Measurements from ENCODE around the gene FOXRED1.

Gene FOXRED1

DNA sequence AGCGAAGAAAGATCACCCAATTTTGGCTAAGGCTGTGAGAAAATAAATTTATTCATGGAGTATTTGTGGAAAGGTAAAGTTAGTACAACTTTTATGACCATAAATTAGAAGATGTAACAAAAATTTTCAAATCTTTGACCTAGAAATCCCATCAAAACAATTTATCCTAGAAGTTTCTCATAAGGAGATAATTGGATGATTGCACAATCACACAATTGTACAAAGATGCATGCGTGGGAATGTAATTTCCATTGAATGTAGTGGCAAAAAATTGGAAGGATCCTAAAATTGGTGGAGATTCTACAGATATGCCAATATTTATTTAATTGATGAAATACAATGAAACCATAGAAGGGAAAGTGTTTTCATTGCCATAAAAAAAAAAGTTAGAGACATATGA lies 11.8 kb upstream of the FOXRED1 start:
- H3K27ac ChIP-seq: no peak overlapping the region
- TF ChIP-seq, protein P1, sequence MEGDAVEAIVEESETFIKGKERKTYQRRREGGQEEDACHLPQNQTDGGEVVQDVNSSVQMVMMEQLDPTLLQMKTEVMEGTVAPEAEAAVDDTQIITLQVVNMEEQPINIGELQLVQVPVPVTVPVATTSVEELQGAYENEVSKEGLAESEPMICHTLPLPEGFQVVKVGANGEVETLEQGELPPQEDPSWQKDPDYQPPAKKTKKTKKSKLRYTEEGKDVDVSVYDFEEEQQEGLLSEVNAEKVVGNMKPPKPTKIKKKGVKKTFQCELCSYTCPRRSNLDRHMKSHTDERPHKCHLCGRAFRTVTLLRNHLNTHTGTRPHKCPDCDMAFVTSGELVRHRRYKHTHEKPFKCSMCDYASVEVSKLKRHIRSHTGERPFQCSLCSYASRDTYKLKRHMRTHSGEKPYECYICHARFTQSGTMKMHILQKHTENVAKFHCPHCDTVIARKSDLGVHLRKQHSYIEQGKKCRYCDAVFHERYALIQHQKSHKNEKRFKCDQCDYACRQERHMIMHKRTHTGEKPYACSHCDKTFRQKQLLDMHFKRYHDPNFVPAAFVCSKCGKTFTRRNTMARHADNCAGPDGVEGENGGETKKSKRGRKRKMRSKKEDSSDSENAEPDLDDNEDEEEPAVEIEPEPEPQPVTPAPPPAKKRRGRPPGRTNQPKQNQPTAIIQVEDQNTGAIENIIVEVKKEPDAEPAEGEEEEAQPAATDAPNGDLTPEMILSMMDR (conservative IDR thresholded peaks at IDR 0.05): no peak
- TF ChIP-seq ZFX (IDR thresholded peaks at IDR 0.05): no peak

DNA sequence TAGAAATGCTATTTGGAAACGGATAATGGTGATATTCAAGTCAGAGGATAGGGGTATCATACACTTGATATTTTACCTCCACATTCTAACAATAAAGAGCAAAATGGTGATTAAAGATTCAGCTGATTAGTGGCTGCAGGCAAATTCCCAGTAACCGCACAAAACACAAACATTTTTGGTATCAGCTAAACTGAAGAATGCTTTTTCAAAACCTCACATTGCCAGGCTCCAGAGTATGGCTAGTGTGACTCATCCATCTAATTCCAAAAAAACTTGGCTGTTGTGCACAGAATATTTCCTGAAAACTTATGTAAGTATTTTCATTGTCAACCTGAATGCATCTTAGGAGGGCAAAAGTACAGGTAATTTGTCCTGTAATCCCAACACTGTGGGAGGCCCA lies 11.2 kb upstream of the FOXRED1 start:
- no peak overlapping the region for H3K27ac ChIP-seq
- TF ChIP-seq, protein P1 (conservative IDR thresholded peaks at IDR 0.05): no peak
- TF ChIP-seq ZFX (IDR thresholded peaks at IDR 0.05): no peak

DNA sequence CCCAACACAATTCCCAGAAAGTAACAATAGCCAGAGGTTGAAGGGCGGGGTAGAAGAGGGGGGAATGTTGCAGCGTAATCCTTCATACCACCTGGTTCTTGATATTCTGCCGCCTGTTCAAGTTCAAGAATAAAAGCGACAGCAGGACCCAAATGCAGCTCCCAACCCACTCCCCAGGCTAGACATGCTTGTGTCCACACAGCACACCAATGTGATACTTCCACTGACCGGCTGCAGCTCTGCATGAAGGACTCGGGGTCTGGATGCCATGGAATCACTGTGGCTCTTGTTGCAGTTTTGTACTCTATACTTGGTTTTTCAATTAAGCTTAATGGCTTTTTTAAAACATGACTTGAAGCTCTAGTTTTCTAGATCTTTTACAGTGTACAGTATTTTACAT lies 6.7 kb upstream of the FOXRED1 start:
- H3K27ac ChIP-seq: no peak overlapping the region
- TF ChIP-seq, protein P1 (conservative IDR thresholded peaks at IDR 0.05): no peak
- no peak for TF ChIP-seq ZFX (IDR thresholded peaks at IDR 0.05)

DNA sequence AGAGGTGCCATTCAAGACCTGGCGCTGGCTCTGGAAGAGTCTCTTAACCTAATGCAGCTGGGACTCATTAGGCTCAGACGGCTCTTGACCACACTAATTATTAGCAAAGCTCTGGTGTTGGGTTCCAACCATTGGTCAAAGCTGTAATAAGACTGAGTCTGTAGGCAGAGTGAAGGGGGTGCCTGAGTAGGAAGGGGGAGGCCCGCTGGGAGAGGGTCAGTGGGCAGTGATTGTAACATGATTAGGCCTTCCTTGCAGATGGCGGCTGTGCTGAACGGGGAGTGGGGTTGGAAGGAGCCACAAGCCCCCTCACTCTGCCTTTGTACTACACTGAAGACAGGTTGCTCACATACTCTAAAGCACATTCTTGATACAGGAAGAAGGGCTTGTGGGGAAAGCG lies 5.5 kb upstream of the FOXRED1 start:
- no peak for TF ChIP-seq ZFX (IDR thresholded peaks at IDR 0.05)
- TF ChIP-seq, protein P1 (conservative IDR thresholded peaks at IDR 0.05): no peak
- H3K27ac ChIP-seq: no peak overlapping the region

DNA sequence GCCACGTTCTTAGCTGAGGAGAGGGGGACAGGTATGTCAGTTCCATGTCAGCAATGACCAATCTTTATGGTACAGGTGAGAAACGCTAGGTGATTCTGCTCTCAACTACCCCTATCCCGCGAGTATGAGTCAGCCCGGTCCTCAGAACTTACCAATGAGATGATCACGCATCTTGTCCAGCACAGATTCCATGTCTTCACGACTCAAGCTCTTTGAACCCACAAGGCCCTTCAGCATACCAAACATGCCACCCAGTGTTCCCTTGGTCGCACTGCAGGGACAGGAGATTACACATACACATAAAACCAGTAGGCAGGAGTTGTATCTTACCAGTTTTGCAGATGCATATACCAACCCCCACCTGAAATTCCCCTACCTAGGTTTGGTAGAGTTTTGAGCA lies 3.1 kb upstream of the FOXRED1 start:
- no peak overlapping the region for H3K27ac ChIP-seq
- TF ChIP-seq, protein P1 (conservative IDR thresholded peaks at IDR 0.05): no peak
- no peak for TF ChIP-seq ZFX (IDR thresholded peaks at IDR 0.05)

DNA sequence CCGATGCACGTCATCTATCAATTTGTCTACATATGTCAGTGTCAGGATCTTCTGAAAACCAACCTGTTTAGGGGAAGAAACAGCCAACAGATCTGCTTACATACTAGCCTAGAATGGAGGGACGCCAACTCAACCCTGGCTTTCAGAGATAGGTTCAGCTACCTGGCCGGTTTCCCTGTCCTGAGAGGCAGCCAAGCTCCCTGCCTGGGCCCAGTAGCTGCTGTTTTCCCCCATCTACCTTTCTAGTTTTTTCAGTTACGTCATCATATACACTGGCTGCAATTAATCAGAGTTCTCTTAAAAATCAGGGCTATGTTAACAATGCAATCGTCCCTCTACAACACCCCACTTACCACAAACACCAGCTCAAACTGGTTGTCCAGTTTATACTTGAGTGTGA lies 1.3 kb upstream of the FOXRED1 start:
- H3K27ac ChIP-seq: peak overlapping the region; percentile 92
- TF ChIP-seq, protein P1 (conservative IDR thresholded peaks at IDR 0.05): no peak
- TF ChIP-seq ZFX (IDR thresholded peaks at IDR 0.05): no peak

DNA sequence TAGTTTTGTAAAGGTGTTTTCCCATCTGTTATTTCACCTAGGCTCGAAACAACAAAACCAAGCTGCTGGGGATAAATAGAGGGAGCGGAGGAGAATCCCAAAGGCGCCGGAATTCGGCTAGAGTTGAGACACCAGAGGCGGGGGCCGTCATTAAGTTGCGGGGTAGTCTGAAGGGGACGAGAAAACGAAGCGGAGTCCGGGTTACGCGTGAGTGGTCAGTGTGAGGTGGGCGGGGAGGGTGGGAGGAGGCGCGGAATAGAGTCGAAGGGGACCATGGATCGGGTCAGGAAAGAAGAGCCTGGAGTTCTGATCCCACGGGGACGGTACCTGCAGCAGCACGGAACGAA lies 620 bp upstream of the FOXRED1 start:
- no peak for TF ChIP-seq ZFX (IDR thresholded peaks at IDR 0.05)
- TF ChIP-seq, protein P1 (conservative IDR thresholded peaks at IDR 0.05): no peak

More for the DNA sequence above, 620 bp upstream of the FOXRED1 start:
- peak overlapping the region; percentile 92 for H3K27ac ChIP-seq
